ENCODE measurements around the gene ELF3.
"Not testable (repeated sequence)": the region's sequence is repeated elsewhere in the genome, so short reads cannot be mapped to it uniquely, and the experiment has no call there.

DNA sequence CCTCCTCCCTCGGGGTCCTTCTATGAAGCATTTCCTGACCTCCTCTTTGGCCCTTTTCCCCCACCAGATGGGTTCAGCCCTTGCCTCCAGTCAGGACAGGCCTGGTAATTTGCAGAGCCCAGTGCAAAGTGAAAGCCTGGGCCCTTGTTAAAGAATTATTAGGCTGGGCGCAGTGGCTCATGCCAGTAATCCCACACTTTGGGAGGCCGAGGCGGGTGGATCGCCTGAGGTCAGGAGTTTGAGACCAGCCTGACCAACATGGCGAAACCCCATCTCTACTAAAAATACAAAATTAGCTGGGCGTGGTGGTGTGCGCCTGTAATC, 8.8 kb downstream of the ELF3 start:
- TF ChIP-seq POLR2AphosphoS5, POLR2A (IDR thresholded peaks at IDR 0.05): not testable (repeated sequence)
- TF ChIP-seq, protein P1, sequence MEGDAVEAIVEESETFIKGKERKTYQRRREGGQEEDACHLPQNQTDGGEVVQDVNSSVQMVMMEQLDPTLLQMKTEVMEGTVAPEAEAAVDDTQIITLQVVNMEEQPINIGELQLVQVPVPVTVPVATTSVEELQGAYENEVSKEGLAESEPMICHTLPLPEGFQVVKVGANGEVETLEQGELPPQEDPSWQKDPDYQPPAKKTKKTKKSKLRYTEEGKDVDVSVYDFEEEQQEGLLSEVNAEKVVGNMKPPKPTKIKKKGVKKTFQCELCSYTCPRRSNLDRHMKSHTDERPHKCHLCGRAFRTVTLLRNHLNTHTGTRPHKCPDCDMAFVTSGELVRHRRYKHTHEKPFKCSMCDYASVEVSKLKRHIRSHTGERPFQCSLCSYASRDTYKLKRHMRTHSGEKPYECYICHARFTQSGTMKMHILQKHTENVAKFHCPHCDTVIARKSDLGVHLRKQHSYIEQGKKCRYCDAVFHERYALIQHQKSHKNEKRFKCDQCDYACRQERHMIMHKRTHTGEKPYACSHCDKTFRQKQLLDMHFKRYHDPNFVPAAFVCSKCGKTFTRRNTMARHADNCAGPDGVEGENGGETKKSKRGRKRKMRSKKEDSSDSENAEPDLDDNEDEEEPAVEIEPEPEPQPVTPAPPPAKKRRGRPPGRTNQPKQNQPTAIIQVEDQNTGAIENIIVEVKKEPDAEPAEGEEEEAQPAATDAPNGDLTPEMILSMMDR (IDR thresholded peaks at IDR 0.05 in 8 of 11, conservative IDR thresholded peaks at IDR 0.05 in 3 of 11) = not testable (repeated sequence)
